Stimulated activated naive CD8-positive, alpha-beta T cell treated with anti-CD3 and anti-CD28 coated beads, Interleukin-15, Interleukin-2, amounts not matched to agents 100 ng/mL and 50 ng/mL, for 24 hours (primary cell): ENCODE results near the gene TEX50.
"Not testable (repeated sequence)": the region's sequence is repeated elsewhere in the genome, so short reads cannot be mapped to it uniquely, and the experiment has no call there.

Source experiments
- H3K27ac Mint-ChIP-seq: one replicate; pipeline ENCODE4 v1.8.0; 2021; ENCODE audit warnings: mild to moderate bottlenecking, mixed read lengths
- H3K27me3 Mint-ChIP-seq: one replicate; pipeline ENCODE4 v1.8.0; 2021; ENCODE audit warnings: mixed read lengths
- H3K36me3 Mint-ChIP-seq: one replicate; pipeline ENCODE4 v1.8.0; 2021; ENCODE audit warnings: low read depth, mixed read lengths
- H3K4me1 Mint-ChIP-seq: one replicate; pipeline ENCODE4 v1.8.0; 2021; ENCODE audit warnings: low read depth, mixed read lengths
- H3K4me3 Mint-ChIP-seq: one replicate; pipeline ENCODE4 v1.8.0; 2021; ENCODE audit warnings: mild to moderate bottlenecking, mixed read lengths
- H3K9me3 Mint-ChIP-seq: one replicate; pipeline ENCODE4 v1.8.0; 2021; ENCODE audit warnings: mixed read lengths

Gene TEX50

GRCh38 chr1:173635116-173635515 is at the start of gene TEX50:
TSS of gene TEX50 (plus strand) at chr1:173635338. CDS start at chr1:173635522, 184 bp downstream.
- H3K36me3 Mint-ChIP-seq, result no peaks in the 10 kb centered on the region
- H3K27ac Mint-ChIP-seq, result no peak within 1 kb of the TSS
- H3K4me3 Mint-ChIP-seq, result no peak within 1 kb of the TSS
- H3K27me3 Mint-ChIP-seq, result no peaks in the 10 kb centered on the region
- no peaks in the 10 kb centered on the region for H3K9me3 Mint-ChIP-seq
- no peaks in the 10 kb centered on the region for H3K4me1 Mint-ChIP-seq

- Mint-ChIP-seq H3K4me3 (no peak overlapping the region), H3K27ac (no peak overlapping the region), H3K36me3 (no peaks in the 10 kb centered on the region), H3K9me3 (no peaks in the 10 kb centered on the region), H3K27me3 (no peaks in the 10 kb centered on the region), H3K4me1 (no peaks in the 10 kb centered on the region)
These were observed 44.6 kb upstream of the TEX50 start for GRCh38 chr1:173590557-173590956.

- H3K27ac Mint-ChIP-seq, H3K4me3 Mint-ChIP-seq: not testable (repeated sequence)
These were observed 44.0 kb upstream of the TEX50 start for GRCh38 chr1:173591138-173591537.

GRCh38 chr1:173596097-173596825 is 38.9 kb upstream of the TEX50 start:
- Mint-ChIP-seq H3K9me3 (peaks cover 5% of the 10 kb centered on the region), H3K4me1 (no peaks in the 10 kb centered on the region), H3K27ac (no peak overlapping the region), H3K27me3 (peaks cover 3% of the 10 kb centered on the region), H3K4me3 (no peak overlapping the region), H3K36me3 (no peaks in the 10 kb centered on the region)

More at GRCh38 chr1:173591138-173591537, 44.0 kb upstream of the TEX50 start:
- H3K27me3 Mint-ChIP-seq, H3K36me3 Mint-ChIP-seq, H3K4me1 Mint-ChIP-seq, H3K9me3 Mint-ChIP-seq: not testable (repeated sequence)

- Mint-ChIP-seq H3K36me3 (no peaks in the 10 kb centered on the region), H3K4me3 (no peak overlapping the region), H3K27me3 (no peaks in the 10 kb centered on the region), H3K4me1 (peaks cover 5% of the 10 kb centered on the region), H3K27ac (no peak overlapping the region), H3K9me3 (no peaks in the 10 kb centered on the region)
These were observed 33.5 kb upstream of the TEX50 start for GRCh38 chr1:173601588-173601987.

- Mint-ChIP-seq H3K4me3 (no peak within 1 kb of the TSS), H3K36me3 (no peaks in the 10 kb centered on the region), H3K4me1 (peaks cover 5% of the 10 kb centered on the region), H3K9me3 (no peaks in the 10 kb centered on the region), H3K27me3 (no peaks in the 10 kb centered on the region), H3K27ac (no peak within 1 kb of the TSS)
These were observed 32.0 kb upstream of the TEX50 start, which contains the start of gene SLC9C2 for GRCh38 chr1:173603056-173603591. TSS of gene SLC9C2 (minus strand) at chr1:173603072. CDS start at chr1:173601776, 1,296 bp downstream.

GRCh38 chr1:173608503-173609216 is 26.5 kb upstream of the TEX50 start:
- no peaks in the 10 kb centered on the region for H3K27me3 Mint-ChIP-seq
- H3K27ac Mint-ChIP-seq, result no peak overlapping the region
- no peaks in the 10 kb centered on the region for H3K36me3 Mint-ChIP-seq
- H3K4me3 Mint-ChIP-seq, result no peak overlapping the region
- no peaks in the 10 kb centered on the region for H3K4me1 Mint-ChIP-seq
- H3K9me3 Mint-ChIP-seq, result no peaks in the 10 kb centered on the region

- not testable (repeated sequence) for H3K4me3 Mint-ChIP-seq, H3K27ac Mint-ChIP-seq, H3K4me1 Mint-ChIP-seq, H3K9me3 Mint-ChIP-seq, H3K27me3 Mint-ChIP-seq, H3K36me3 Mint-ChIP-seq
These were observed 22.1 kb upstream of the TEX50 start for GRCh38 chr1:173613086-173613485.

GRCh38 chr1:173616859-173617258 is 18.3 kb upstream of the TEX50 start:
- Mint-ChIP-seq H3K4me3 (no peak overlapping the region), H3K4me1 (no peaks in the 10 kb centered on the region), H3K27me3 (peaks cover 12% of the 10 kb centered on the region), H3K9me3 (peaks cover 26% of the 10 kb centered on the region), H3K36me3 (peaks cover 7% of the 10 kb centered on the region), H3K27ac (no peak overlapping the region)

GRCh38 chr1:173627269-173627668 is 7.9 kb upstream of the TEX50 start:
- H3K9me3 Mint-ChIP-seq, result no peaks in the 10 kb centered on the region
- no peaks in the 10 kb centered on the region for H3K4me1 Mint-ChIP-seq
- no peaks in the 10 kb centered on the region for H3K27me3 Mint-ChIP-seq
- no peak overlapping the region for H3K4me3 Mint-ChIP-seq
- no peaks in the 10 kb centered on the region for H3K36me3 Mint-ChIP-seq
- H3K27ac Mint-ChIP-seq, result no peak overlapping the region

- no peaks in the 10 kb centered on the region for H3K4me1 Mint-ChIP-seq
- H3K4me3 Mint-ChIP-seq, result no peak overlapping the region
- H3K9me3 Mint-ChIP-seq, result no peaks in the 10 kb centered on the region
- H3K27me3 Mint-ChIP-seq, result no peaks in the 10 kb centered on the region
- H3K36me3 Mint-ChIP-seq, result no peaks in the 10 kb centered on the region
- H3K27ac Mint-ChIP-seq, result no peak overlapping the region
These were observed 6.2 kb upstream of the TEX50 start for GRCh38 chr1:173628888-173629287.

- H3K4me3 Mint-ChIP-seq, H3K27me3 Mint-ChIP-seq, H3K36me3 Mint-ChIP-seq, H3K4me1 Mint-ChIP-seq, H3K9me3 Mint-ChIP-seq, H3K27ac Mint-ChIP-seq: not testable (repeated sequence)
These were observed 2.3 kb downstream of the TEX50 start for GRCh38 chr1:173637236-173638042.

- H3K9me3 Mint-ChIP-seq, result no peaks in the 10 kb centered on the region
- H3K36me3 Mint-ChIP-seq, result no peaks in the 10 kb centered on the region
- H3K27me3 Mint-ChIP-seq, result no peaks in the 10 kb centered on the region
- H3K27ac Mint-ChIP-seq, result no peak overlapping the region
- no peak overlapping the region for H3K4me3 Mint-ChIP-seq
- no peaks in the 10 kb centered on the region for H3K4me1 Mint-ChIP-seq
These were observed 3.2 kb downstream of the TEX50 start for GRCh38 chr1:173638043-173639021.

GRCh38 chr1:173639102-173639501 is 4.0 kb downstream of the TEX50 start:
- Mint-ChIP-seq H3K4me1 (no peaks in the 10 kb centered on the region), H3K36me3 (no peaks in the 10 kb centered on the region), H3K27me3 (no peaks in the 10 kb centered on the region), H3K9me3 (no peaks in the 10 kb centered on the region), H3K4me3 (no peak overlapping the region), H3K27ac (no peak overlapping the region)
